Natural killer cell (primary cell): ENCODE results near the gene COL11A2. TPM values are rescaled to one million over a fixed set of nuclear protein-coding genes. Genes with fewer than 3 reads are reported as not detected.

Source experiments
- ATAC-seq, 3 donors: fragments of 150-1000 bp in 2 of 3; fragments of 200-7000 bp in 1 of 3; cut with Tn5 transposase; 1 replicate in 1 of 3; 2 replicates in 2 of 3; pipeline ENCODE4 v1.10.0; 2021; ENCODE audit warnings: mild to moderate bottlenecking in 2 of 3, moderate library complexity in 2 of 3
- DNase-seq, 2 donors: peaks; one replicate each; pipeline versions ENCODE4 v3.0.0 to v3.0.0-alpha.2; 2013 to 2021; ENCODE audit warnings: mixed read lengths in 1 of 2
- H3K27ac ChIP-seq: one replicate; pipeline ENCODE4 v1.5.1; 2013; ENCODE audit warnings: mild to moderate bottlenecking, low read length
- H3K27me3 ChIP-seq: one replicate; pipeline ENCODE4 v1.6.1; 2013; ENCODE audit warnings: low read length; ENCODE audit not compliant: control insufficient read depth, insufficient read depth
- H3K36me3 ChIP-seq: one replicate; pipeline ENCODE4 v1.6.1; 2013; ENCODE audit warnings: low read length; ENCODE audit not compliant: control insufficient read depth, insufficient read depth
- H3K4me1 ChIP-seq: one replicate; pipeline ENCODE4 v1.6.1; 2013; ENCODE audit warnings: low read length; ENCODE audit not compliant: control insufficient read depth, insufficient read depth
- H3K4me3 ChIP-seq: one replicate; pipeline ENCODE4 v1.5.1; 2013; ENCODE audit warnings: low read length
- H3K9me3 ChIP-seq: one replicate; pipeline ENCODE4 v1.6.1; 2013; ENCODE audit warnings: low read length; ENCODE audit not compliant: control insufficient read depth, insufficient read depth
- H3K27ac Mint-ChIP-seq, 2 donors: one replicate each; pipeline ENCODE4 v1.8.0; 2022; ENCODE audit warnings: mild to moderate bottlenecking in 2 of 2, mixed read lengths in 2 of 2, moderate library complexity in 1 of 2
- H3K27me3 Mint-ChIP-seq, 2 donors: one replicate each; pipeline ENCODE4 v1.8.0; 2022; ENCODE audit warnings: low read depth in 2 of 2, mixed read lengths in 2 of 2
- H3K36me3 Mint-ChIP-seq: one replicate; pipeline ENCODE4 v1.8.0; 2022; ENCODE audit warnings: mixed read lengths
- H3K4me1 Mint-ChIP-seq, 2 donors: one replicate each; pipeline ENCODE4 v1.8.0; 2022; ENCODE audit warnings: mixed read lengths in 2 of 2
- H3K4me3 Mint-ChIP-seq: one replicate; pipeline ENCODE4 v1.8.0; 2022; ENCODE audit warnings: mild to moderate bottlenecking, moderate library complexity, mixed read lengths
- H3K9me3 Mint-ChIP-seq, 2 donors: one replicate each; pipeline ENCODE4 v1.8.0; 2022; ENCODE audit warnings: mixed read lengths in 2 of 2
- CTCF ChIP-seq: fragments of 200-600 bp; IDR thresholded peaks from one replicate; pipeline ENCODE4 v1.8.0; 2022; ENCODE audit warnings: antibody characterized with exemption
- WGBS: methylation state at CpG from one replicate; pipeline ENCODE4 v1.1.7; 2013; ENCODE audit warnings: missing lambda C conversion rate; ENCODE audit not compliant: insufficient coverage; 5-methylcytosine and 5-hydroxymethylcytosine counted together
- intact Hi-C: fragments of 100-400 bp; cut with micrococcal nuclease; formaldehyde crosslinking; loops from one replicate; pipeline ENCODE4 v1.14.2; 2022
- total RNA-seq, 4 donors: library from RNA; stranded (reverse); fragments of 120-200 nt in 1 of 4; gene quantifications; one replicate each; pipeline versions ENCODE4 v1.2.3 to v1.2.4, GENCODE V29; 2013 to 2022

COL11A2 gene
- total RNA-seq, 3 donors from 2014 or later (not counting 1 experiment from before 2014, with no cell fraction given), result 0.93 to 2.0 (median 0.94) TPM

GRCh38 chr6:33177552-33178446 is 14.5 kb downstream of the COL11A2 start:
- Mint-ChIP-seq H3K36me3 (peaks cover 3% of the 10 kb centered on the region), H3K9me3 (peaks cover 1 to 2% of the 10 kb centered on the region in 2 donors), H3K27ac (no peak overlapping the region), H3K4me3 (no peak overlapping the region), H3K27me3 (peaks cover 7 to 16% of the 10 kb centered on the region in 2 donors), H3K4me1 (peaks cover 3 to 4% of the 10 kb centered on the region in 2 donors)
- no peaks in the 10 kb centered on the region for H3K27me3 ChIP-seq
- peaks cover under 1% of the 10 kb centered on the region for H3K4me1 ChIP-seq
- TF ChIP-seq CTCF, result no peak
- H3K9me3 ChIP-seq, result peaks cover under 1% of the 10 kb centered on the region
- no peak overlapping the region for H3K27ac ChIP-seq
- H3K36me3 ChIP-seq, result no peaks in the 10 kb centered on the region
- 88% methylated on average over 15 of the region's 19 CpGs for WGBS
- DNase-seq, result no peak
- no peak for ATAC-seq
- intact Hi-C loops, result no loop called here
- no peak overlapping the region for H3K4me3 ChIP-seq

DNA sequence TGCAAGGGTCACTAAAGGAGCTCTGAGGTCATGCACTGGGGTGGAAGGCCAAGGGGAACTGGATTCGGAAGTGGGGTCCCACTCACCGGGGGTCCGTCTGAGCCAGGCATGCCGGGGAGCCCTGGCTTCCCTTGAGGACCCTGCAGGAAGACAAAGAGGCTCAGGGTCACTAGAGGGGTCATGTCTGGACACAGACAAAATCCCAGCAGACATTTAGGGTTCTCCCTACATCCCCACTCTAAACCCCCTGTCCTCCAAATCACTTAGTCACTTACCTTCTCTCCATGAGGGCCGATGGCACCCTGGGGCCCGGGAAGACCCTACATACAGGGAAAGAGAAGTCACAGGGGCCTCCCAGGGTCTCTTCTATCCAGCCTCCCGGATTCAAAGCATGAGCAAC is 15.4 kb downstream of the COL11A2 start:
- ATAC-seq, result no peak
- no peak for DNase-seq
- H3K27ac Mint-ChIP-seq, result no peak overlapping the region
- H3K9me3 Mint-ChIP-seq, result no peaks in the 10 kb centered on the region
- TF ChIP-seq CTCF, result no peak
- no peaks in the 10 kb centered on the region for H3K4me1 Mint-ChIP-seq
- no peaks in the 10 kb centered on the region for H3K9me3 ChIP-seq
- WGBS, result 90% methylated on average over 7 of the region's 7 CpGs
- no peaks in the 10 kb centered on the region for H3K27me3 ChIP-seq
- no peak overlapping the region for H3K4me3 Mint-ChIP-seq
- H3K36me3 Mint-ChIP-seq, result no peaks in the 10 kb centered on the region
- H3K4me3 ChIP-seq, result no peak overlapping the region
- peaks cover 7 to 16% of the 10 kb centered on the region in 2 donors for H3K27me3 Mint-ChIP-seq
- H3K27ac ChIP-seq, result no peak overlapping the region
- H3K4me1 ChIP-seq, result no peaks in the 10 kb centered on the region
- intact Hi-C loops, result no loop called here
- H3K36me3 ChIP-seq, result no peaks in the 10 kb centered on the region

DNA sequence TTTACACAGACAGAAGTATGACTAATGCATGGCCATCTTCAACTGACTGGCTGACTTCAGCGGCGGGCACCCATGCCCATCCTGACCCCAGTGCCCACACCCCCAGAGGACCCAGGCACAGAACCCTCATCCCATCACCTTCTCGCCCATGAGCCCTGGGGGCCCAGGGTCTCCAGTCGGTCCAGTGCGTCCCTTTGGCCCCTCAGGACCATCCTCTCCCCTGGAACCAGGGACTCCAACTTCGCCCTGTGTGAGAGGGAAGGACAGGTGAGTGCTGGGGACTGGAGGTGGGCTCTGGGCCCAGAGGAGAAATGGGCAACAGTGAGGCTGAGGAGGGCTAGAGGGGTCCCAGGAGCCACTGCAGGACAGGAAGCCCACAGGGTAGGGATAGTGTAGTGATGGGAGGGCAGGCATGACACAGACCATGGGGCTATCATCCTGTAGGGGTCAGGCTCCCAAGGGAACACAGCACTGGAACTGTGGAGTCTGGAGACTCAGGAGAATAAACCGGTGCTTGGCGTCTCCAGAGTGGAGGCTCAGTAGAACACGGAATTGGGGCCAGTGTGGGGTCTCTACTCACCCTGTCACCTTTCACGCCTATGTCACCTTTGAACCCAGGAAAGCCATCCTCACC is 16.7 kb downstream of the COL11A2 start:
- intact Hi-C loops, result no loop called here
- H3K9me3 ChIP-seq, result no peaks in the 10 kb centered on the region
- H3K4me1 Mint-ChIP-seq, result no peaks in the 10 kb centered on the region
- H3K4me3 Mint-ChIP-seq, result no peak overlapping the region
- H3K4me3 ChIP-seq, result no peak overlapping the region
- H3K27me3 Mint-ChIP-seq, result peaks cover 7 to 19% of the 10 kb centered on the region in 2 donors
- H3K27ac ChIP-seq, result no peak overlapping the region
- DNase-seq (no peak), ATAC-seq (no peak)
- no peaks in the 10 kb centered on the region for H3K36me3 Mint-ChIP-seq
- no peaks in the 10 kb centered on the region for H3K4me1 ChIP-seq
- H3K9me3 Mint-ChIP-seq, result no peaks in the 10 kb centered on the region
- no peak overlapping the region for H3K27ac Mint-ChIP-seq
- TF ChIP-seq CTCF, result no peak
- no peaks in the 10 kb centered on the region for H3K36me3 ChIP-seq
- WGBS, result 86% methylated on average over 10 of the region's 10 CpGs
- H3K27me3 ChIP-seq, result no peaks in the 10 kb centered on the region
